AG04449 (cell line): ENCODE data around the gene RFFL.

Experiments used
- CTCF ChIA-PET: fragments of 350-600 bp; formaldehyde crosslinking; extraction: SDS; loops from one replicate; lab custom pipeline; 2021; ENCODE audit warnings: antibody characterized with exemption; lab: Yijun Ruan, JAX
- POLR2A ChIA-PET: fragments of 400-600, 350-600 bp; formaldehyde crosslinking; extraction: SDS; loops from one replicate; lab custom pipeline; 2020; ENCODE audit warnings: antibody characterized with exemption, inconsistent platforms; lab: Yijun Ruan, JAX
- DNase-seq: peaks from one replicate; pipeline ENCODE4 v3.0.0-alpha.2; 2010; ENCODE audit warnings: low read depth, low spot score
- H3K4me3 ChIP-seq: 2 replicates; pipeline ENCODE4 v1.5.1; 2011; ENCODE audit warnings: low read depth, mild to moderate bottlenecking, control low read depth, low read length
- CTCF ChIP-seq: IDR thresholded peaks from one replicate; pipeline ENCODE4 v1.5.1; 2011; ENCODE audit warnings: mild to moderate bottlenecking, moderate library complexity, low read length, control low read depth, inconsistent platforms; ENCODE audit not compliant: insufficient read depth; ENCODE audit errors: missing control alignments

Gene RFFL

DNA sequence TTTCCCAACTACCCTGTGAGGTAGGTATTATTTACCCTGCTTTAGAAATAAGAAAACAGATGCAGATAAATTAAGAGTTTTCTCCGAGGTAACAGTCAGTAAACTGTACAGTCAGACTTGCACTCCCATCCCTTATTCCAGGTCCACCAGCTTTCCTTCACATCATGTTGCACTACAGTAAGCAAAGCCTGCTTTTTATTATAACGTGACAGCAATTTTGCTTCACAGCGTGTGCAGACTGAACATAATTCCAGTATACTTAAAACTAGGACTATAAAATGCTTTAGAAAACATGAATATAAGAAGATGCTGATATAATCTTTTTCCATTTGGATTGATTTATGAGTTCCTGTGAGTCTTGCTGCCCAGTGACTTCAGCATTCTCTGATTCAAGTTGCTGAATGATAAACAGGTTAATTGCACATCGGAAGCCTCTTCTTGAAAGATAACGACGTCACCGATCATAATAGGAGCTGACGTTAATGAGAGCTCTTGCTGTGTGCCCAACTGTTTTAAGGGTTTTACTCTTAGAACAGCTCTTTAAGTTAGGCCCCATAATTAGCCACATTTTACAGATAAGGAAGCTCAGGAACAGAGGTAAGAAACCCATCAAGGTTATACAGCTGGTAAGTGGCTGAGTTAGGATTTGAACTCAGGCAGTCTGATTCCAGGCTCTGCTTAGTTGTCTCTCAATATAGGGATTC, 81.8 kb downstream of the RFFL start:
- no peak for DNase-seq
- TF ChIP-seq CTCF, result no peak

DNA sequence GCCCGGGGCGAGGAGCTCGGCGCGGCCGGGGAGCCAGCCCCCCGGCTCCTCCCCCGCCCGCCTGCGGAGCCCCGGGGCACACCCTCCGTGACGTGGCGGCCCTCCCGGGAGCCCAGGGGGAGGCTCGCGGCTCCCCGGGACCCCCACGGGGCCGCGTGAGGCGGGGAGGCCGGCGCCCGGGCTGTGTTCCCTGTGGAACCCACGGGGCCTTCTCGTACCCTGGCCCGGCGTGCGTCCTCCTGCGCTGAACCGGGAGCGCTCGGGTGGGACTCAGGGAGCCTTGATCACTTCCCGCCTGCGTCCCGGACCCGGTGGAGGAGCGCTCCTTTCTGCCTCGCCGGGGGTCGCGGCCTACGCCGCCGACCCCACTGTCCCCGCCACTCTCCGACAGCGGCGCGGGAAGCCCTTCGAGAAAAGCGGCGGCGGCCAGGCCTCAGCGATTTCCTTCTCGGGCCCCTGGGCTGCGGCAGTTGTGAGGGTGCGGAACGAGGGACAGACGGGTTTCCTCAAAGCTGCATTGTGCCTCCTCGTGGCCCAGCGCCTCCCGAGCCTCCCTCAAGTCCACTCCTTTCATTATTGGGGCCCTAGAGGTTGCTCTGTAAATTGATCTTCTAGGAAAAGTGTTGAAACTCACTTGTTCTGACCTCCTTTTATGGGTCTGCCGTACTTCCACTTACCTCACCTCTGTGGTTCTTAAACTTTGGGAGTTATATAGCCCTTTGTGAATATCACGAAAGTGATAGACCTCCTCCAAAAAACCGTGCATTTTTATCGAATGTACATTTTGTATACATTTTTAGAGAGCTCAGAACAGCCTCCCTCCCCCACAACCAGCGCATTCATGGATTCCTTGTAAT, 82.6 kb downstream of the RFFL start:
- TF ChIP-seq CTCF, result peak; percentile 70
- DNase-seq, result no peak
- ChIA-PET CTCF (interaction anchor here (0.8 to 4.9 kb wide), 9 partner anchors 11 to 563 kb away, joined by 3 to 18 read pairs (median 4); partner anchors contain the start of gene RAD51D), POLR2A (interaction anchor here (0.7 to 1.9 kb wide), 8 partner anchors 14 to 264 kb away, joined by 3 to 8 read pairs (median 4); partner anchors contain the start of genes CCT6B, RFFL and ZNF830)
- peak overlapping the region; percentile 76 for H3K4me3 ChIP-seq

More for the DNA sequence above, 81.8 kb downstream of the RFFL start:
- CTCF ChIA-PET, result interaction anchor here (0.6 to 4.9 kb wide), 9 partner anchors 10 to 564 kb away, joined by 3 to 18 read pairs (median 3); partner anchors contain the start of gene RAD51D
- POLR2A ChIA-PET, result interaction anchor here (0.7 to 1.9 kb wide), 4 partner anchors 101 to 263 kb away, joined by 3 to 8 read pairs (median 4); no protein-coding TSS in a partner anchor
- H3K4me3 ChIP-seq, result peak overlapping the region; percentile 76

DNA sequence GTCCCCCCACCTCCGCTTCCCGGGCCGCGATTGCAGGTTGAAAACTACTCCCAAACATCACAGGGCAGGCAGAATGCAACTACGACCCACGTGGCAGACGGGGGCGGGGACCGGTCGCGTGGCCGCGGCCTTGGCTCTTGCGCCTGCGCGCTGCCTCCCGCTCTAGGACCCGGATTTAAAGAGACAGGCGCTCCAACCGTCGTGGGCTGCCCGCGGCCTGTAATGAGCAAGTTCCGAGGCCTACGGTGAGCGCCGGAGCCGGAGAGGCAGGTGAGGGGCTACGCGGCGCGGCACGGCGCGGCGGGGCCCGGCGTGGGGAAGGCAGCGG, 83.2 kb downstream of the RFFL start, which contains the start of gene LIG3:
LIG3 (plus strand) TSS at position 160 of the 328 bp plus-strand sequence. CDS start 2,494 bp downstream, outside the sequence.
- POLR2A ChIA-PET, result interaction anchor here (0.9 to 1.9 kb wide), 6 partner anchors 13 to 135 kb away, joined by 3 to 8 read pairs (median 4); partner anchors contain the start of genes CCT6B, RFFL and ZNF830
- no peak for TF ChIP-seq CTCF
- CTCF ChIA-PET, result interaction anchor here (1.0 to 4.9 kb wide), 5 partner anchors 16 to 139 kb away, joined by 3 to 18 read pairs (median 4); partner anchors contain the start of genes CCT6B, RAD51D and ZNF830
- DNase-seq, result peak; percentile 67
- peak within 1 kb of the TSS; percentile 76 for H3K4me3 ChIP-seq

DNA sequence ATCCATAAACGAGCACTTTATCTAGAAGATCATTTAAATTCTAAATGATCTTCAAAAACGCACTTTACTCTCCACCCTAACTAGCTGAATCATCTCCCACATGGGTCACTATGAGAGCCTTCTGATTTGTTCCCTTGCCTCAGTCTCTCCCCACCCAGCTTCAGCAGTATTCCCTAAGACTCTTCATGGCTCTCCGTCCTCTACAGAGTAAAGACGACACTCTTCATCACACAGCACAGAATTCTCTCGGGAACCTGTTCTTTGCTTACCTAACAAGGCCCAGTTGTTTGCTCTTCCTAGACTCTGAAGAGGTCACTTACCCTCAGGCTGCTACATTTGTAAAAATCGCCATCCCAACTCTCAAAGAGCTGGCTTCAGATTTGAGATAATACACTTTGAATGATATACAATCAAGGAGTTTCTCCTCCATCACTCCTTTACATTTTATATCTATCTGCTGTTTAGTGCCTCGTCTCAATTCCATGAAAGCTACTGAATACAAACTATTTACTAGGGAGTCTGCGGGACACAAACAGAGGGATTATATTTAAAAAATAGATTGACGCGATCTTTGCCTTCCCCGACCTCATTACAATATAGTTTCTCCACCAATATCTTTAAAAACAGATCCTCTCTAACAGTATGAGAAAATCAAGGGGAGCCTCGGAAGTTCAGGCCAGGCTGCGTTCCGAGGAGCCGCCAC, 83.7 kb downstream of the RFFL start:
- DNase-seq, result no peak
- POLR2A ChIA-PET, result interaction anchor here (0.9 to 1.9 kb wide), 6 partner anchors 13 to 136 kb away, joined by 3 to 8 read pairs (median 4); partner anchors contain the start of genes CCT6B, RFFL and ZNF830
- H3K4me3 ChIP-seq, result peak overlapping the region; percentile 76
- CTCF ChIA-PET, result interaction anchor here (1.0 to 4.9 kb wide), 5 partner anchors 17 to 140 kb away, joined by 3 to 18 read pairs (median 4); partner anchors contain the start of genes CCT6B, RAD51D and ZNF830
- TF ChIP-seq CTCF, result no peak

- no peak for DNase-seq
- POLR2A ChIA-PET, result interaction anchor here (1.0 kb wide), 1 partner anchor 137 kb away, joined by 3 read pairs; no protein-coding TSS in a partner anchor
- H3K4me3 ChIP-seq, result no peak overlapping the region
- CTCF ChIA-PET, result interaction anchor here (1.2 to 4.9 kb wide), 5 partner anchors 18 to 140 kb away, joined by 3 to 18 read pairs (median 4); partner anchors contain the start of genes CCT6B, RAD51D and ZNF830
- no peak for TF ChIP-seq CTCF
Measured at GRCh38 chr17:34979153-34979552, 84.4 kb downstream of the RFFL start.
